ENCODE measurements around the gene PYCR2. TPM values are rescaled to one million over a fixed set of nuclear protein-coding genes. Genes with fewer than 3 reads are reported as not detected.
A peak's percentile ranks its signal among the peaks of the same experiment; 100 is the strongest.

The PYCR2 gene
- polyA plus RNA-seq, 2 of the 4 experiments (the other 2 are of a cell fraction): 45.4 to 50.5 TPM

GRCh38 chr1:225881959-225882693 is 41.9 kb downstream of the PYCR2 start, which contains the start of gene TMEM63A (continued):
- TF ChIP-seq REST (IDR thresholded peaks at IDR 0.05) (no peak), RFX5 (IDR thresholded peaks at IDR 0.05) (no peak), KDM1A (IDR thresholded peaks at IDR 0.05; ENCODE audit: low read depth) (0 out of 2 replicates have a peak, but pooled peaks have one; percentile 56), HES2 (IDR thresholded peaks at IDR 0.05) (no peak), RARB (CRISPR knock-in tag; IDR thresholded peaks at IDR 0.05) (no peak), MAFK (IDR thresholded peaks at IDR 0.05; ENCODE audit: partially characterized antibody) (no peak), TP53 (CRISPR knock-in tag; IDR thresholded peaks at IDR 0.05) (no peak), RAD21 (conservative IDR thresholded peaks at IDR 0.05 in 1 of 2, IDR thresholded peaks at IDR 0.05 in 1 of 2) (peak in 1 of 2 experiments; percentile 23; a peak in 1 of 5 replicates), ZFP36 (IDR thresholded peaks at IDR 0.05; ENCODE audit: borderline replicate concordance, partially characterized antibody) (no peak), HDAC2 (IDR thresholded peaks at IDR 0.05) (peak; percentile 40; the same call in 1 of the 2 replicates), ZSCAN20 (CRISPR knock-in tag; IDR thresholded peaks at IDR 0.05) (no peak), JUN (IDR thresholded peaks at IDR 0.05) (peak in 1 of 2 experiments; percentile 57; a peak in 2 of 5 replicates), CTCF (IDR thresholded peaks at IDR 0.05) (0 out of 3 replicates have a peak, but pooled peaks have one; percentile 18)

GRCh38 chr1:225881081-225881958 is 42.7 kb downstream of the PYCR2 start:
- ChIA-PET CTCF (interaction anchor here (0.7 to 19.4 kb wide), 15 partner anchors 10 to 406 kb away, joined by 3 to 207 read pairs (median 7); no protein-coding TSS in a partner anchor), POLR2A (interaction anchor here (0.7 to 3.4 kb wide), 4 partner anchors 9 to 407 kb away, joined by 4 to 27 read pairs (median 4); partner anchors contain the start of gene SRP9)
- Histone ChIP-seq H3K4me1 (peaks cover 31% of the 10 kb centered on the region), H3K27ac (peak overlapping the region; percentile 88 to 95), H3K9me3 (no peaks in the 10 kb centered on the region), H3K4me3 (peak overlapping the region; percentile 86), H3K4me2 (peak overlapping the region; percentile 98)
- WGBS (ENCODE audit: missing lambda C conversion rate): 70% methylated on average over 15 of the region's 25 CpGs
- peak; percentile 27 to 35 for ATAC-seq
- no peak for FAIRE-seq
- DNase-seq (ENCODE audit: low read depth in 1 of 2, low spot score in 1 of 2): no peak
- TF ChIP-seq MAZ (IDR thresholded peaks at IDR 0.05; ENCODE audit: borderline replicate concordance, low read depth, low read length): no peak
- TF ChIP-seq EHMT2 (IDR thresholded peaks at IDR 0.05; ENCODE audit: low read depth): no peak
- no peak for TF ChIP-seq NR3C1 (IDR thresholded peaks at IDR 0.05)
- TF ChIP-seq POLR2A (IDR thresholded peaks at IDR 0.05; ENCODE audit: low read length): no peak
- no peak for TF ChIP-seq HOXB5 (CRISPR knock-in tag; IDR thresholded peaks at IDR 0.05)
- TF ChIP-seq CHD4 (IDR thresholded peaks at IDR 0.05; ENCODE audit: borderline replicate concordance): no peak
- no peak for TF ChIP-seq ZFP36 (IDR thresholded peaks at IDR 0.05; ENCODE audit: borderline replicate concordance, partially characterized antibody)
- TF ChIP-seq HES2 (IDR thresholded peaks at IDR 0.05): no peak
- no peak for TF ChIP-seq JUN (IDR thresholded peaks at IDR 0.05)
- TF ChIP-seq CEBPB (IDR thresholded peaks at IDR 0.05): no peak
- TF ChIP-seq CBX2 (IDR thresholded peaks at IDR 0.05; ENCODE audit: borderline replicate concordance, low read depth): no peak
- TF ChIP-seq EHF (CRISPR knock-in tag; IDR thresholded peaks at IDR 0.05): no peak
- TF ChIP-seq MAX (IDR thresholded peaks at IDR 0.05): no peak
- TF ChIP-seq JUNB (IDR thresholded peaks at IDR 0.05): no peak
- TF ChIP-seq POLR2AphosphoS2 (conservative IDR thresholded peaks at IDR 0.05; ENCODE audit: low read length): no peak
- TF ChIP-seq KDM1A (IDR thresholded peaks at IDR 0.05; ENCODE audit: low read depth): no peak
- no peak for TF ChIP-seq TFCP2L1 (CRISPR knock-in tag; IDR thresholded peaks at IDR 0.05)
- TF ChIP-seq USF2 (IDR thresholded peaks at IDR 0.05): no peak

Data from A549 (cell line).